Ectodermal cell (in vitro differentiated cells): ENCODE data around the gene PEX6.

Experiments
- H3K27ac ChIP-seq: 2 replicates; pipeline ENCODE4 v1.7.0; 2013; ENCODE audit warnings: mild to moderate bottlenecking, low read depth, low read length; ENCODE audit not compliant: insufficient read depth, poor library complexity, severe bottlenecking
- H3K27me3 ChIP-seq: 2 replicates; pipeline ENCODE4 v1.7.0; 2013; ENCODE audit warnings: mild to moderate bottlenecking, low read length; ENCODE audit not compliant: insufficient read depth, control insufficient read depth, poor library complexity, severe bottlenecking
- H3K36me3 ChIP-seq: one replicate; pipeline ENCODE4 v1.7.0; 2013; ENCODE audit warnings: low read length; ENCODE audit not compliant: control insufficient read depth, insufficient read depth
- H3K4me1 ChIP-seq: one replicate; pipeline ENCODE4 v1.7.0; 2013; ENCODE audit warnings: low read length; ENCODE audit not compliant: control insufficient read depth, insufficient read depth
- H3K4me3 ChIP-seq: 2 replicates; pipeline ENCODE4 v1.7.0; 2013; ENCODE audit warnings: low read depth, low read length, control low read depth; ENCODE audit not compliant: insufficient read depth
- H3K9me3 ChIP-seq: 2 replicates; pipeline ENCODE4 v1.7.0; 2013; ENCODE audit warnings: mild to moderate bottlenecking, low read length, moderate library complexity; ENCODE audit not compliant: control insufficient read depth
- WGBS, 2 experiments: methylation state at CpG; one replicate each; pipeline ENCODE4 v1.1.7; 2013; ENCODE audit warnings: missing lambda C conversion rate in 2 of 2; 5-methylcytosine and 5-hydroxymethylcytosine counted together

The PEX6 gene

DNA sequence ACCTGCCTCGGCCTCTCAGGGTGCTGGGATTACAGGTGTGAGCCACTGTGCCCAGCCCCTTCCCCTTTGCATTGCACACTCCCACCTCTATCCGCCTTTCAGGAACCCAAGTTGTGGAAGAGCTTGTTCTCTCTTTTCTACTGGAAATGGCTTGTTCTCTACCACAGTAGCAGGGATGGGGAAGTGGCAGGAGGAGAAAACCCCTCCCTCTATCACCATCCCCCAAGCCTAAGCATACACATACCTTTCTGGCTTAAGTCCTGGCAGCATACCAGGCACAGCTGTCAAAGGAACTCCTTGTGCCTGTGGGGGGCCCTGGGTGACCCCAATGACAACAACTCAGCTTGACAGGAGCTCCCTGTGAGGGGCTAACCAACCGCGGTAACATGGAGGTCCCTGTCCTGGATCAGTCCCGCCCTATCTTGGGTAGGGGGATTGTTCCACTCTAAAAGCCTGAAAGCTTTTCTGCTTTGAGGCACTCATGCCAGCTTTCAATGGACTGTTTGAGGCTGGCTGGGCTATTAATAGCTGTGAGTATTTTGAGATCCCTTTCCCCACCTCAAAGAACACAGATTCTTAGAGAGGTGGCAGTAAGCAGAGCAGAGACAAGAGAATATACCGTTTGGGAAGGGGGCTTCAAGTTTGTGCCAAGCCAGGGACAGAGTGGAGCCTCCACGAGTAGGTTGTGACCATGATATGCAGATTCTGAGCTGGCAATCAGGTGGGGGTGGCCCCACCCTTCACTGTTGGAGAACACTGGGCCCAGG lies 37.4 kb upstream of the PEX6 start:
- Histone ChIP-seq H3K27me3 (no peaks in the 10 kb centered on the region), H3K4me1 (peaks cover 19% of the 10 kb centered on the region), H3K9me3 (no peaks in the 10 kb centered on the region), H3K4me3 (no peak overlapping the region), H3K27ac (no peak overlapping the region), H3K36me3 (peaks cover 20% of the 10 kb centered on the region)
- 83 to 88% methylated on average over 7 of the region's 7 CpGs for WGBS, 2 experiments

DNA sequence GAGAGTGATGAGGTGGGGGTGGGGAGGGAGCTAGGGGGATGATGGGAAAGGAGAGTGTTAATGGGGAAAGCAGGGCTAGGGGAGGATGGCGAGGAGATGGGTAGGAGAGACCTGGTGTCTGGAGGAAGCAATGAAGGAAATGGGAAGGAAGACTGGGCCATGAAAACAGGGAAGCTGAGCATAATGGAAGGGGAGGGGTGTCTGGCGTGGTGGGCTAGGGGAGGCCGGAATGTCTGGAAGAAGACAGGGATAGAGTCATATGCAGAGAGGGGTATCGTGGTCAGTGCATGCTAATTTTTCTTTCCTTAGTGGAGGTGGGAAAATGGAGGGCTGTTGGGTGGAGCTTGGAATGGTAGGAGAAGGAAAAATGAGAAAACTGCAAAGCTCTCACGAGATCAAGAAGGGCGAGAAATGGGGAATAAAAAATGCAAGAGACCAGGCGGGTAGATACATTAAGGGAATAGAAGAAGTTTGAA lies 35.5 kb upstream of the PEX6 start:
- WGBS, 2 experiments = 6% methylated on average over 7 of the region's 7 CpGs
- Histone ChIP-seq H3K9me3 (no peaks in the 10 kb centered on the region), H3K27me3 (no peaks in the 10 kb centered on the region), H3K4me1 (peaks cover 14% of the 10 kb centered on the region), H3K27ac (peak overlapping the region; percentile 80), H3K4me3 (peak overlapping the region; percentile 85), H3K36me3 (peaks cover 22% of the 10 kb centered on the region)

DNA sequence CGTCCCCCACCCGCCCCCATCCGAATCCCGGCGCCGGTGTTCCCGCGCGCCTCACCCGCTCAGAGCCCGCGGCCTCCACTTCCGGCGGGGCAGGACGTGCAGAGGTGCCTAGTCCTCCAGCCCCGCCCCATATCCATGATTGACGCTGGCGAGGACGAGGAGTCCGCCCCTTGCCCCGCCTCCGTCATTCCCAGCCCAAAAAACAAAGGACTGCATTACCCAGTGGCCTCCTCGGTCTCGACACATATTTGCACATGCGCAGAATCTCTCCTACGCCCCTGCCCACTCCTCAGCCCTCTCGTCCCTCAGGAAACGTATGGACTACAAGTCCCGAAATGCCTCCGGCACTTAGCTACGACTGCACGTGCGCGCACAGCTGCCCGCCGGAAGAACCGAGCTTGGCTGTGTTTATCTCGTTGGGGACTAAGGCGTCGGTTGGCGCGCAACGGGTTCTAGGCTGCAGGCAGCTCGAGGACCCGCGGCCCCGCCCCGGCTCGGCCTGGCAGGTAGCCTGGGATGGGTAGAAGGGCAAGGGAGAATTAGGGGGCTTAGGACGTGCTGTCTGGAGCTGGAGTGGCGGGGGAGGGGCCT lies 35.0 kb upstream of the PEX6 start, which contains the start of the genes KLHDC3 and MEA1:
Gene KLHDC3, plus strand, starts transcription at position 407 of the 591 bp plus-strand sequence. CDS start 2,944 bp downstream, outside the sequence.
Gene MEA1, minus strand, starts transcription at position 104 of the 591 bp plus-strand sequence. CDS start 133 bp downstream, outside the sequence.
- peaks cover 20% of the 10 kb centered on the region for H3K36me3 ChIP-seq
- WGBS, 2 experiments = 0% methylated on average over 51 of the region's 51 CpGs

DNA sequence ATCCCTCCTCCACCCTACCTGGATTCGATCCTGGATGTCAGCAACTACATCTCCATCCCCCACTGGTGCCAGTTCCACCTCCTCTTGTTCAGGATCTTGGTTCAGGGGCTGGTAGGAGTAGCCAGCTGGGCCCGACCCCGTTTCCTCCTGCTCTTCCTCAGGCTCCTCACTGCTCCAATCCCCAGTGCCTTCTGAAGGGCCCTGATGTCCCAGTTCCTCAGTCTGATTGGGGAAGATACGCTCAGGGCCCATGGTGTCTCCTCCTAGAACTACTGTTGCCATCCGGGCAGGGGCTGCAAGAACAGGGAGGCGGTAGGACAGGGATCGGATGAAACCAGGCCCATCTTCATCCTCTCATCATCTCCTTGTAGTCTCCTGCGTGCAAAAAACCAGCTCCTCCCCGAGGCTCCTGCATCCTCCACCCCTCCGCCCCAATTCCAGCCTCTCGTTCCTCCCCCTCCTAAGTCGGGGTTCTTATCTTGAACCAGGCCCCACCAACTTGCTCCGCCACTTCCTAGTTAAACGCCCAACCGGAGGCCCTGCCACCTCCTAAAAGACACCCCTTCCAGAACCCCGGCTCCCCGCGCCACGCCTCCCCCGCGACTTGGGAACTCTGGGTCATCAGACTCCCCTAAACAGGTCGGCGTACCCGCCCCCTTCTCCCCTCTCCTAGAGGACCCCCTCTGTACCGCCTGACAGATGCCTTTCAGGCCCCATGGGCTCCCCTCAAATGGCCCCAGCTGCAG lies 34.3 kb upstream of the PEX6 start:
- Histone ChIP-seq H3K4me3 (peak overlapping the region; percentile 85), H3K9me3 (no peaks in the 10 kb centered on the region), H3K36me3 (peaks cover 20% of the 10 kb centered on the region), H3K27ac (peak overlapping the region; percentile 42), H3K27me3 (no peaks in the 10 kb centered on the region), H3K4me1 (peaks cover 14% of the 10 kb centered on the region)
- 9% methylated on average over 25 of the region's 25 CpGs for WGBS, 2 experiments

More for the DNA sequence above, 35.0 kb upstream of the PEX6 start, which contains the start of the genes KLHDC3 and MEA1:
- Histone ChIP-seq H3K27ac (peak within 1 kb of the TSS; percentile 80), H3K9me3 (no peaks in the 10 kb centered on the region), H3K4me3 (peak within 1 kb of the TSS; percentile 85), H3K4me1 (peaks cover 14% of the 10 kb centered on the region), H3K27me3 (no peaks in the 10 kb centered on the region)

DNA sequence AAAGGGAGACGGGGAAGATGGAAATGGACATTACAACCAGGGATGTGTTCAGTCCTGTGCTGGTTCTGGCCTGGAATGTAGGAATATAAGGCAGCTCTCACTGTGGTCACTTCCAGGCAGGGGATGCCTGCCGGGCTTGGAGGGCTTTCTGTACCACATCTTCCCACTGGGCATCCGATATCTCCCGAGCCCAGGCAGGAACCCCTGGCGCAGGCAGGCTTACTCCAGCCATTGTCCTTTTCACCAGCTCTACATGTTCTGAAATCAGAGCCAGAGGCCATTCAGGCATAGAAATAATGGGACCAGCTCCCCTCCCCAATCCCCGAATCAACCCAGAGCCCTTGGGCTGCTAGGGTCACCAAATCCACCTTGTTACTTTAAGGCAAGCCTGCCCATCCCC lies 33.4 kb upstream of the PEX6 start:
- Histone ChIP-seq H3K27me3 (no peaks in the 10 kb centered on the region), H3K4me3 (peak overlapping the region; percentile 85), H3K9me3 (no peaks in the 10 kb centered on the region), H3K4me1 (peaks cover 14% of the 10 kb centered on the region), H3K36me3 (peaks cover 19% of the 10 kb centered on the region), H3K27ac (no peak overlapping the region)
- 91 to 94% methylated on average over 6 of the region's 6 CpGs for whole genome bisulfite sequencing, 2 experiments

DNA sequence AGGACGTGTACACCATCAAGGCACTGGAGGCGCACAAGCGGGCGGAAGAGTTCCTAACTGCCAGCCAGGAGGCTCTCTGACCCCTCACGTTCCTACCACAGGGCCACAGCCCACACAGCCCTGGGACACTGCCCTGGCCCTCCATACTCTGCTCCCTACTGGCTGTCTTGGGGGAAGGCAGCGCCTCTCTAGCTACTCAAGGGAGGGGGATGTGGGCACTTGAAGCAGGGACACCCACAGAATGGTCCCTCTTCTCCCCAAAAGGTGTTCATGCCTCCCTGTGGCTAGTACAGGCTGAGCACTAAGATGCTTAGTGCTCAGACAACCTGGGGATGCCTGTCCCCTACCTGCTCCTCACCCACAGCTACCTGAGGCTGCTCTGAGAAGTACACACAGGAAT lies 32.2 kb upstream of the PEX6 start:
- peaks cover 24% of the 10 kb centered on the region for H3K36me3 ChIP-seq
- no peak overlapping the region for H3K27ac ChIP-seq
- H3K4me3 ChIP-seq = no peak overlapping the region
- H3K9me3 ChIP-seq = no peaks in the 10 kb centered on the region
- WGBS, 2 experiments = 87% methylated on average over 6 of the region's 6 CpGs
- H3K27me3 ChIP-seq = no peaks in the 10 kb centered on the region
- peaks cover 14% of the 10 kb centered on the region for H3K4me1 ChIP-seq

DNA sequence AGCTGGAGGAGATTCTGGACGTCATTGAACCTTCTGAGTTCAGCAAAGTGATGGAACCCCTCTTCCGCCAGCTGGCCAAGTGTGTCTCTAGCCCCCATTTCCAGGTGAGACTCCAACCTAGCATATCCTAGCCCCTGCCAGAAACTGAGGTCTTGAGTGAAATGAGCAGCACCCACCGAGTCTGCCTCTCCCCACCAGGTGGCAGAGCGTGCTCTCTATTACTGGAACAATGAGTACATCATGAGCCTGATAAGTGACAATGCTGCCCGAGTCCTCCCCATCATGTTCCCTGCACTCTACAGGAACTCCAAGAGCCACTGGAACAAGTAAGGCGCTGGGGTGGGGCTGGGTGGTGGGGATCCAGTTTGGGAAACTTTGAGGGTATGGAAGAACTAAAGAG lies 30.1 kb upstream of the PEX6 start:
- H3K36me3 ChIP-seq = peaks cover 24% of the 10 kb centered on the region
- H3K4me1 ChIP-seq = peaks cover 9% of the 10 kb centered on the region
- H3K27ac ChIP-seq = no peak overlapping the region
- no peak overlapping the region for H3K4me3 ChIP-seq
- H3K27me3 ChIP-seq = no peaks in the 10 kb centered on the region
- 81 to 91% methylated on average over 6 of the region's 6 CpGs for WGBS, 2 experiments
- no peaks in the 10 kb centered on the region for H3K9me3 ChIP-seq

DNA sequence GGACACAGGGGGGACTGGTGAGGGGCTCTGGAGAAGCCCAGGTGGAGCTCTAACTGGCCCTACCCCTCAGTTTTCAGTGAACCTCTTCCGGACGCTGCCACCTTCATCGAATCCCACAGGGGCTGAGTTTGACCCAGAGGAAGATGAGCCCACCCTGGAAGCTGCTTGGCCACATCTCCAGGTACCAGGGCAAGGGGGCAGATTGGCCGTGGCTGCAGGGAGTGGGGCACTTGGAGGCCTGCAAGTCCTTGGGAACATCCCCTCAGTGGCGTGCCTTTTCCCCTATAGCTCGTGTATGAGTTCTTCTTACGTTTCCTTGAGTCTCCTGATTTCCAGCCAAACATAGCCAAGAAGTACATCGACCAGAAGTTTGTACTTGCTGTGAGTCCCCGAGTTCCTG lies 28.1 kb upstream of the PEX6 start:
- Histone ChIP-seq H3K4me3 (no peak overlapping the region), H3K4me1 (no peaks in the 10 kb centered on the region), H3K27ac (no peak overlapping the region), H3K36me3 (peaks cover 24% of the 10 kb centered on the region), H3K9me3 (no peaks in the 10 kb centered on the region), H3K27me3 (no peaks in the 10 kb centered on the region)
- WGBS, 2 experiments = 94% methylated on average over 9 of the region's 9 CpGs

DNA sequence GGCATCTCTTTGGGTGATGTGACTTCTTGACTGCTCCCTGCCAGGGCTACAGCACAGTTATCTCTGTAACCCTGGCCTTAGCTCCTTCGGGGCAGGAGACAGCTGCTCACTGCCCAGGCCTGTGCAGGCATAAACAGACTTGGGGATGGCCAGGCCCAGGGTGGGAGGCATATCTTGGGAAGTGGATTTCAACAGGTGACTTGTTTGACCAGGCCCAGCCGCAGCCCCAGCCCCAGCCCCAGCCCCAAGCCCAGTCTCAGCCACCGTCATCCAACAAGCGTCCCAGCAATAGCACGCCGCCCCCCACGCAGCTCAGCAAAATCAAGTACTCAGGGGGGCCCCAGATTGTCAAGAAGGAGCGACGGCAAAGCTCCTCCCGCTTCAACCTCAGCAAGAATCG lies 27.3 kb upstream of the PEX6 start:
- 93 to 95% methylated on average over 11 of the region's 11 CpGs for WGBS, 2 experiments
- Histone ChIP-seq H3K4me3 (no peak overlapping the region), H3K36me3 (peaks cover 19% of the 10 kb centered on the region)

DNA sequence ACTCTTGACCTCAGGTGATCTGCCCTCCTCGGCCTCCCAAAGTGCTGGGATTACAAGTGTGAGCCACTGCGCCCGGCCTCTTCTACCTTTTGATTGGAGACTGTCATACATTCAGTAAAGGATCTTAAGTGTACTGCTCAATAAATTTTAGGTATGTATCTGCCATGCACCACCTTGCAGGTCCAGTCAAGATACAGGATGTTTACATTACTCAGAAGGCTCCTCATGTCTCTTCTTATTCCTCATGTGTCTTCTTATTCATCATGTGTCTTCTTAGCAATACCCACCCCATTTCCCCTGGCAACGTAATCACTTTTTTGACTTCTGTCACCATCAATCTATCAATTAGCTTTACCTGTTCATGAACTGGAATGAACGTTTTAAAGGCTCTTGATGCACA lies 26.9 kb upstream of the PEX6 start:
- Histone ChIP-seq H3K4me1 (no peaks in the 10 kb centered on the region), H3K27ac (no peak overlapping the region), H3K27me3 (no peaks in the 10 kb centered on the region), H3K4me3 (no peak overlapping the region), H3K36me3 (peaks cover 16% of the 10 kb centered on the region), H3K9me3 (no peaks in the 10 kb centered on the region)
- WGBS, 2 experiments = 91 to 92% methylated on average over 5 of the region's 5 CpGs

More for the DNA sequence above, 27.3 kb upstream of the PEX6 start:
- Histone ChIP-seq H3K4me1 (no peaks in the 10 kb centered on the region), H3K27ac (no peak overlapping the region), H3K9me3 (no peaks in the 10 kb centered on the region), H3K27me3 (no peaks in the 10 kb centered on the region)
